ENCODE results near the gene CSGALNACT2.

The CSGALNACT2 gene

DNA sequence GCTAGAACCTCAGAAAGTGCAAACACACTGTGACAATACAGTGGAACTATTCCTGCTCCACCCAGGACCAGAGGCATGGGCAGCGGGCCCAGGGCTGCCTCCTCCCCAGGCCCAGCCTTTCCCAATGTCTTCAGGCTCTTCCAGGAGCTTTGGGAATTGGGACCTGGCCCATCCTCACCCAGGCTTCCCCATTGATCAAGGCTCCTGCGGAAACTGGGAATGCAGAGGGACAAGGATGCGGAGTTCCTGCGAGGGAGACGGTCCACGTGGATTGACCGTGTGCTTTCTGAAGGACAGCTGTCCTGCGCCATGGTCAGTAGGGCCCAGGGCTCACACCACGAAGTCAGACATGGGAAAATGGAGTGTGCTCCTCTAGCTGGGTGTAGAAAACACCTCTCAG lies 56.6 kb downstream of the CSGALNACT2 start:
- POLR2A ChIA-PET (ENCODE audit: low non-redundant PET): no interaction called here
- CTCF ChIA-PET: interaction anchor here (0.6 kb wide), 2 partner anchors 9 to 153 kb away, joined by 3 to 4 read pairs; no protein-coding TSS in a partner anchor

DNA sequence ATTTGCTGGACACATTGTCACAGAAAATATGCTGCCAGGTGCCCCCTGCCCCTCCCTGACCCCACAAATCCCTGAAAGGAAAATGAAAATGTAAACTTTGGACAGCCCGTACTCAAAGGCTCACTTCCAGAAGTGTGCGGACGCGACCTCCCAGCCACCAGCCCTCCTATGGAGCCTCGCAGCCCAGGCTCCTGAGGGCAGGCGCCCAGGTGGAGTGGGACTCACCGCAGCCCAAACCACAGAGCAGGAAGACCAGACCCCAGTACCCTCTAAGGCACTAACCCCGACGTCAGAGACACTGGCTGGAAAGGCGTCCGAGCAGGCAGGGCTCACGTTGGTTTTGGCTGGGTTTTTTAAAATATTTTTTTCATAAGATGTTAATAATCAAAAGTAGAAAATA lies 57.3 kb downstream of the CSGALNACT2 start:
- POLR2A ChIA-PET (ENCODE audit: low non-redundant PET): no interaction called here
- TF ChIP-seq, protein P1, sequence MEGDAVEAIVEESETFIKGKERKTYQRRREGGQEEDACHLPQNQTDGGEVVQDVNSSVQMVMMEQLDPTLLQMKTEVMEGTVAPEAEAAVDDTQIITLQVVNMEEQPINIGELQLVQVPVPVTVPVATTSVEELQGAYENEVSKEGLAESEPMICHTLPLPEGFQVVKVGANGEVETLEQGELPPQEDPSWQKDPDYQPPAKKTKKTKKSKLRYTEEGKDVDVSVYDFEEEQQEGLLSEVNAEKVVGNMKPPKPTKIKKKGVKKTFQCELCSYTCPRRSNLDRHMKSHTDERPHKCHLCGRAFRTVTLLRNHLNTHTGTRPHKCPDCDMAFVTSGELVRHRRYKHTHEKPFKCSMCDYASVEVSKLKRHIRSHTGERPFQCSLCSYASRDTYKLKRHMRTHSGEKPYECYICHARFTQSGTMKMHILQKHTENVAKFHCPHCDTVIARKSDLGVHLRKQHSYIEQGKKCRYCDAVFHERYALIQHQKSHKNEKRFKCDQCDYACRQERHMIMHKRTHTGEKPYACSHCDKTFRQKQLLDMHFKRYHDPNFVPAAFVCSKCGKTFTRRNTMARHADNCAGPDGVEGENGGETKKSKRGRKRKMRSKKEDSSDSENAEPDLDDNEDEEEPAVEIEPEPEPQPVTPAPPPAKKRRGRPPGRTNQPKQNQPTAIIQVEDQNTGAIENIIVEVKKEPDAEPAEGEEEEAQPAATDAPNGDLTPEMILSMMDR (conservative IDR thresholded peaks at IDR 0.05; ENCODE audit: low read depth): no peak

More for the DNA sequence above, 56.6 kb downstream of the CSGALNACT2 start:
- TF ChIP-seq, protein P1 (conservative IDR thresholded peaks at IDR 0.05; ENCODE audit: low read depth): no peak
- DNase-seq (ENCODE audit: low spot score): no peak
- H3K27ac ChIP-seq: no peak overlapping the region

GRCh38 chr10:43196131-43196980 lies 58.1 kb downstream of the CSGALNACT2 start:
- TF ChIP-seq, protein P1 (conservative IDR thresholded peaks at IDR 0.05; ENCODE audit: low read depth): no peak
- POLR2A ChIA-PET (ENCODE audit: low non-redundant PET): no interaction called here
- H3K27ac ChIP-seq: no peak overlapping the region
- CTCF ChIA-PET: no interaction called here
- no peak for DNase-seq (ENCODE audit: low spot score)

More for the DNA sequence above, 57.3 kb downstream of the CSGALNACT2 start:
- H3K27ac ChIP-seq: no peak overlapping the region
- no peak for DNase-seq (ENCODE audit: low spot score)
- CTCF ChIA-PET: interaction anchor here (0.6 kb wide), 1 partner anchor 9 kb away, joined by 4 read pairs; no protein-coding TSS in a partner anchor

DNA sequence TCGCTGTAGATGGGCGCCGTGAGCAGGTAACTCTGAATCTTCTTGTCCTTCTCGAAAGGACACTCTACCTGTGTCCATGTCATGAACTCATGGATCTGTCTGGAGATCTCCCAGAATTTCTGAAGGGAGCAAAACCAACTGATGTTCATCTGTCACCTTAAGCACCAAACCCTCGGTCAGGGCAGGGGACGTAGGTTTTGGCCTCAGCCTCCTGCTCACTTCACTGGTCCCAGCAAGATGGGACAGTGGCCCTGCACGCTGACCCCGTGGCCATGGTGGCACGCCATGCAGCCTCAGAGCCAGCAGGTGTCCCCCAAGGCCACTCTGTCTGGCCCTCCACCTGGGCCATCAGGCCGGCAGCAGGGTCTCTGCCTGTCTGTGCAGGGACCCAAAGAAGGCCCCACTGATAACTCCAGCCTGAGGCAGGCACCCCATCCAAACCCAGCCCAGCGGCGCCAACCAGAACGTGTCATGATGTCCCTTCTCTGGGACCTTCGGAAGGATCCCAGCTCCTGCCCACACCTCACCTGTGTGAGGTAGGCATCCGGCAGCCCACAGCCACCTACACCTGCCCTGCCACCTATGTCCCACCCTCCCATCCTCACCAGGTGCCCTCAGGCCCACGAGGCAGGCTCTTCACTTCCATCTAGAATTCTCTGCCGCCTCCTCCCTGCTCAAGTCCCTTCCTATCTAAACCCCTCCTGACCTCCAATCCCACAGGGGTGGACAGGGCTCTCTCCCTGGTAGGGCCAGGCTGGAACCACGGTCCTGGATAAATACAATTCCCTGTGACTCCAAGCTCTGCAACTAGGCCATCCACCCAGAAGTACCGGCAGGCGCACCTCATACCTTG lies 59.0 kb downstream of the CSGALNACT2 start:
- no peak for DNase-seq (ENCODE audit: low spot score)
- no peak overlapping the region for H3K27ac ChIP-seq
- TF ChIP-seq, protein P1 (conservative IDR thresholded peaks at IDR 0.05; ENCODE audit: low read depth): no peak
- ChIA-PET CTCF (interaction anchor here (0.6 kb wide), 1 partner anchor 10 kb away, joined by 3 read pairs; no protein-coding TSS in a partner anchor), POLR2A (ENCODE audit: low non-redundant PET) (no interaction called here)

DNA sequence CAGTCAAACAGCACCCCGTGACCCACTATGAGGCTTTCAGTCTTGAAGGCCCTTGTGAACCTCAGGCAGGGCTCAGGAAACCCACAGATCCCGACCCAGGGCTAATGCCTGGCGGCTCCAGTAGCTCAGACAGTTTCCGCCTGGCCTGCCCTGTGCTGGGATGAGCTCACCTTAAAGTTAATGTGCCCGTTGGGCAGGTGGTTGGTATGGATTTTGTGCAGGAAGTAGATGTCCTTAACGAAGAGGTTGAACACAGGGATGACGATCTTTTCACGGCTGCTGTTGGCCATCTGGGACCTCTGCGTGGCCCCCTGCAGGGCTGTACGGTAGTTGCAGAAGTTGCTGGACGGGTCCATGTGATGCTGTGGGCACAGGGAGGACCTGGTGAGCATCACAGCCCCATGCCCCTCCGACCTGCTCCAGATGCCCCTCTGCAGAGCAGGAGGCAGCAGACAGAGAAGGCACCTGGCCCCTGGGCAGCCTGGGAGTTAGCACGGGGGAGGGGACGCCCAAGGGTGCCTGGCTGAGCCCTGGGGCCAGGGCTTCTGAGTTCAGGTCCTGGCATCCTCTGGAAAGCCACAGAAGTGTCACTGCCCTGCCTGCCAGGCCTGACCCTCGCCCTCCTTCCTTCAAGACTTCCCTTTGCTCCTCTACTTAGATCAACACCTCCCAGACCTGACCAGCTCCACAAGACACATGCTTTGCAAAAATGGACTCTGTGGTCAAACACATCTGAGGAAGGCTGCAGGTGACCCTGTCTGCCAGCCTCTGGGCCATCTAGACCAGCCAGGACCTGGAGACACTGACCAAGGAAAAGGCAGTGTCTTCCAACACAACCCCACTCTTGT lies 59.8 kb downstream of the CSGALNACT2 start:
- ChIA-PET POLR2A (ENCODE audit: low non-redundant PET) (no interaction called here), CTCF (interaction anchor here (0.6 kb wide), 1 partner anchor 11 kb away, joined by 3 read pairs; no protein-coding TSS in a partner anchor)
- H3K27ac ChIP-seq: no peak overlapping the region
- TF ChIP-seq, protein P1 (conservative IDR thresholded peaks at IDR 0.05; ENCODE audit: low read depth): no peak
- no peak for DNase-seq (ENCODE audit: low spot score)

DNA sequence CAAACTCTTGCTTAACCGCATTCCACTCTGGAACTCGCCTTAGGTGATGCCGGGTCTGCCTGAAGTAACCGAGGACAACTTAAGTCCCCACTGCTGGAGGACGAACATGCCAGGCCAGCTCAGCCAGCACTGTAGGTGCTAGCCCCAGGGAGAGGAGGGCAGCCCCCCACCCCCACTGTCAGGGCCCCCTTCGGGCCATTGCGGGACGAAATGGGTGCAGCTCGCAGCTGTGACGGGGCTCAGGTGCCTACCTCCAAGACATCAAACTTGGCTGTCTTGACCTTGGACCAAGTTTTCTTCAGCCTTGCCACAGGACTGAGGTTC lies 60.4 kb downstream of the CSGALNACT2 start:
- no peak overlapping the region for H3K27ac ChIP-seq
- ChIA-PET POLR2A (ENCODE audit: low non-redundant PET) (no interaction called here), CTCF (no interaction called here)
- TF ChIP-seq, protein P1 (conservative IDR thresholded peaks at IDR 0.05; ENCODE audit: low read depth): no peak
- DNase-seq (ENCODE audit: low spot score): no peak
